HUES64 (cell line): ENCODE results near the gene CENATAC.
"Not testable (repeated sequence)": the region's sequence is repeated elsewhere in the genome, so short reads cannot be mapped to it uniquely, and the experiment has no call there.

ENCODE experiments used
- H3K27ac ChIP-seq: 2 replicates; pipeline ENCODE4 v1.7.0; 2013; ENCODE audit warnings: low read depth, low read length, inconsistent platforms
- H3K27me3 ChIP-seq: 2 replicates; pipeline ENCODE4 v1.6.1; 2013; ENCODE audit warnings: mild to moderate bottlenecking, low read length; ENCODE audit not compliant: insufficient read depth
- H3K36me3 ChIP-seq: 2 replicates; pipeline ENCODE4 v1.6.1; 2013; ENCODE audit warnings: mild to moderate bottlenecking, low read length; ENCODE audit not compliant: insufficient read depth
- H3K4me1 ChIP-seq: 2 replicates; pipeline ENCODE4 v1.6.1; 2013; ENCODE audit warnings: mild to moderate bottlenecking, low read length, moderate library complexity; ENCODE audit not compliant: insufficient read depth
- H3K4me3 ChIP-seq: 2 replicates; pipeline ENCODE4 v1.5.1; 2013; ENCODE audit warnings: mild to moderate bottlenecking, low read length, moderate library complexity
- H3K9ac ChIP-seq: 2 replicates; pipeline ENCODE4 v1.6.1; 2013; ENCODE audit warnings: mild to moderate bottlenecking, low read depth, low read length
- H3K9me3 ChIP-seq: 2 replicates; pipeline ENCODE4 v1.6.1; 2013; ENCODE audit warnings: low read depth, low read length; ENCODE audit not compliant: insufficient read depth
- WGBS: fragments of 150-250, 120-280 bp; methylation state at CpG from one replicate; pipeline ENCODE4 v1.1.7; 2013; ENCODE audit warnings: missing lambda C conversion rate; 5-methylcytosine and 5-hydroxymethylcytosine counted together

Gene CENATAC

DNA sequence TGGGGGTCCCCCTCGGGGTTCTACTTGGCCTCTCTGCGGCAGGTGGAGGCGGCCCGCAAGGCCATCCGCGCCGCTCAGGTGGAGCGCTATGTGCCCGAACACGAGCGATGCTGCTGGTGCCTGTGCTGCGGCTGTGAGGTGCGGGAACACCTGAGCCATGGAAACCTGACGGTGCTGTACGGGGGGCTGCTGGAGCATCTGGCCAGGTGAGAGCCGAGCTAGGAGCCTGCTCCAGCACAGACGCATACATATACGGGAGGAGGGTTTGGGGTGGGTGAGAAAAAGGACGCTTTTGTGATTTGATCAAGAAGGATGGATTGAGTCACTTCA, 415 bp downstream of the CENATAC start:
- H3K36me3 ChIP-seq: peaks cover 51% of the 10 kb centered on the region
- H3K27me3 ChIP-seq: no peaks in the 10 kb centered on the region
- peaks cover 6% of the 10 kb centered on the region for H3K4me1 ChIP-seq
- WGBS: under 1% methylated on average over 19 of the region's 19 CpGs
- peak overlapping the region; percentile 86 for H3K27ac ChIP-seq
- peak overlapping the region; percentile 90 for H3K9ac ChIP-seq
- no peaks in the 10 kb centered on the region for H3K9me3 ChIP-seq
- H3K4me3 ChIP-seq: peak overlapping the region; percentile 96

DNA sequence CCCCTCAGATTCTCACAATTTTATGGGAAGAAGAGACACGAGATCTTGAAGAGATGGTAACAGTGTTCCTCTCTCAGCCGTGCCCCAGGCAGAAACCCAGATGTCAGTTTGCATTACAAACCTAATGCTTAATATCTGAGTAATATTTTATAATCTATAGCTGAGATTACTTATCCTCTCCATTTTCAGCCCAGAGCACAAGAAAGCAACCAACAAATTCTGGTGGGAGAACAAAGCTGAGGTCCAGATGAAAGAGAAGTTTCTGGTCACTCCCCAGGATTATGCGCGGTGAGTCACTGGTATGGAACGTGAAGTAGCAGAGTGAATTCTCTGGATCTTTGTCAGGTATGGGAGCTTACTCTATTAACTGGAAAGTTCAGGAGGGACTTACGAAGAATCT, 884 bp downstream of the CENATAC start:
- H3K9ac ChIP-seq: peak overlapping the region; percentile 90
- H3K4me3 ChIP-seq: peak overlapping the region; percentile 96
- H3K27ac ChIP-seq: peak overlapping the region; percentile 86
- WGBS: 19% methylated on average over 4 of the region's 6 CpGs
- H3K9me3 ChIP-seq: no peaks in the 10 kb centered on the region
- H3K27me3 ChIP-seq: no peaks in the 10 kb centered on the region
- peaks cover 51% of the 10 kb centered on the region for H3K36me3 ChIP-seq
- peaks cover 6% of the 10 kb centered on the region for H3K4me1 ChIP-seq

DNA sequence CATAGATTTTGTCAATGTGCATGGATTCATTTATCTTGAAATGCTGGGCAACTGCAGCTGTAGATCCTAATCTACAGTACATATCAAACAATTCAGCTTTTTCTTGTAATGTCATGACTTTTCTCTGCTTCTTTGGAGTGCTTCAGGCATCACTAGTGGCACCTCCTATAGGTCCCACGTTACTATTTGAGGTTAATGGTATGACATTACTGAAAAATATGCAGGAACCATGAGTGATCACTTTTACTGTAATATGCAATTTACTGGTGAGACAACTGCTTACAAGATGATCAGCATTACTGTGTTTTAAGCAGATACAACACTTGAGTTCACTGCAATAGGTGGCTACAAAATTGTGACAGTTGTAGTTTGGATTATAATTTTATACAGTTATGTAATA, 3.0 kb downstream of the CENATAC start:
- Histone ChIP-seq H3K4me1 (peaks cover 6% of the 10 kb centered on the region), H3K27me3 (no peaks in the 10 kb centered on the region), H3K27ac (no peak overlapping the region), H3K9ac (no peak overlapping the region), H3K36me3 (peaks cover 65% of the 10 kb centered on the region), H3K4me3 (no peak overlapping the region), H3K9me3 (no peaks in the 10 kb centered on the region)
- WGBS: 91% methylated on average over 1 of the region's 1 CpG

DNA sequence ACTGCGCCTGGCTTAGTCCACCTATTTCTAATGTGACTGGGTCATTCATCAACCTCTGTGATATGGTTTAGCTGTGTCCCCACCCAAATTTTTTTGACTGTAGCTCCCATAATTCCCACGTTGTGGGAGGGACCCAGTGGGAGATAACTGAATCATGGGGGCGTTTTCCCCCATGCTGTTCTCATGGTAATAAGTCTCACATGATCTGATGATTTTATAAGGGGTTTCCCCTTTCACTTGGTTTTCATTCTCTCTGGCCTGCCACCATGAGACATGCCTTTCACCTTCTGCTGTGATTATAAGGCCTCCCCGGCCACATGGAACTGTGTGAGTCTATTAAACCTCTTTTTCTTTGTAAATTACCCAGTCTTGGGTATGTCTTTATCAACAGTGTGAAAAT, 8.7 kb downstream of the CENATAC start:
- Histone ChIP-seq H3K9me3 (no peaks in the 10 kb centered on the region), H3K4me1 (no peaks in the 10 kb centered on the region), H3K36me3 (peaks cover 86% of the 10 kb centered on the region), H3K27ac (no peak overlapping the region), H3K9ac (no peak overlapping the region), H3K27me3 (no peaks in the 10 kb centered on the region), H3K4me3 (no peak overlapping the region)
- 92% methylated on average over 3 of the region's 4 CpGs for WGBS

DNA sequence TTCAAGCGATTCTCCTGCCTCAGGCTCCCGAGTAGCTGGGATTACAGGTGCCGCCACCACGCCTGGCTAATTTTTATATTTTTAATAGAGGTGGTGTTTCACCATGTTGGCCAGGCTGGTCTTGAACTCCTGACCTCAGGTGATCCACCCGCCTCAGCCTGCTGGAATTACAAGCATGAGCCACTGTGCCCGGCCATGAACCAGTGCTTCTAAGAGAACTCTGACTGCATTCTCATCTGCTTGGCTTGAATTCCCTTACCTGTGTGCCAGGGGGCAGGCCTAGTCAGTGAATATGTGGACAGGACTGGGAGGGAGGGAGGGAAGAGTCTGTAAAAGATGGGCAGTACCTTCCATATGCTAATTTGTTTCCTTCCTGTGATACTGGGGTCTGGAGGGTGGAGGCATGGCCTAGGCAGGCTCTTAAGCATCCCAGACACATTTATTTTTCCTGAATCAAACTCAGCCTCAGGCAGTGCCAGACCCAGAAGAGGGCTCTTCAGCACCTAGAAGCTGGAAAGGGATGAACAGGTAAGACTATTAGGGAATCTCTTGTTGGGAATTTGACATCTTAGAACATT, 13.6 kb downstream of the CENATAC start:
- Histone ChIP-seq H3K27ac (no peak overlapping the region), H3K27me3 (no peaks in the 10 kb centered on the region), H3K4me3 (no peak overlapping the region), H3K9ac (no peak overlapping the region), H3K36me3 (peaks cover 94% of the 10 kb centered on the region), H3K9me3 (no peaks in the 10 kb centered on the region), H3K4me1 (peaks cover 1% of the 10 kb centered on the region; the same call in 1 of the 2 replicates)
- 95% methylated on average over 6 of the region's 6 CpGs for WGBS

DNA sequence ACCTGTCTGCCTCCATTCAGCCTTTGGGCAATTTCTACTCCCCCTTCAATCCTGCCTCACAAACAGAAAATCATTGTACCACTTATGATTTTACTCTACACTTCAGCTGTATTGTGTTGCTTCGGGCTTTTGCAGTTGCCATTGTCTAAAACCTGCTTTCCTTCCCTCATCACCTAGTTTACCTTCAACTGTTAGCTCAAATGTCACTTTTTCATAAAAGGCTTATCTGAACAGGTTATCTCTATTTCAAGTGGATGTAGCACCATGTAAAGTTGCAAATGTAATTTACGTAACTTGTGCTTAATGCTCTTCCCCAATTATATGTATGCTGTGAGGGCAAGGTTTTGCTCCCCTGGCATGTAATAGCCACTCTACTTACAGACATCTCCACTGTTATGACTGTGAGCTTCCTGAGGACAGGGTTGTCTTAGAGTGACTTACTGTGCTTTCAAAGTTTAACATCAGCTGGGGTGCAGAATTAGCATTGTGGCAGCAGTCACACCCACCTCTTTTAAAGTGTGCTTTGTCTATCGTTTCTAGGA, 14.8 kb downstream of the CENATAC start:
- Histone ChIP-seq H3K9ac (no peak overlapping the region), H3K36me3 (peaks cover 94% of the 10 kb centered on the region), H3K27me3 (no peaks in the 10 kb centered on the region), H3K4me3 (no peak overlapping the region), H3K27ac (no peak overlapping the region), H3K4me1 (peaks cover 7% of the 10 kb centered on the region; the same call in 1 of the 2 replicates), H3K9me3 (no peaks in the 10 kb centered on the region)
- WGBS: 91% methylated on average over 2 of the region's 3 CpGs

DNA sequence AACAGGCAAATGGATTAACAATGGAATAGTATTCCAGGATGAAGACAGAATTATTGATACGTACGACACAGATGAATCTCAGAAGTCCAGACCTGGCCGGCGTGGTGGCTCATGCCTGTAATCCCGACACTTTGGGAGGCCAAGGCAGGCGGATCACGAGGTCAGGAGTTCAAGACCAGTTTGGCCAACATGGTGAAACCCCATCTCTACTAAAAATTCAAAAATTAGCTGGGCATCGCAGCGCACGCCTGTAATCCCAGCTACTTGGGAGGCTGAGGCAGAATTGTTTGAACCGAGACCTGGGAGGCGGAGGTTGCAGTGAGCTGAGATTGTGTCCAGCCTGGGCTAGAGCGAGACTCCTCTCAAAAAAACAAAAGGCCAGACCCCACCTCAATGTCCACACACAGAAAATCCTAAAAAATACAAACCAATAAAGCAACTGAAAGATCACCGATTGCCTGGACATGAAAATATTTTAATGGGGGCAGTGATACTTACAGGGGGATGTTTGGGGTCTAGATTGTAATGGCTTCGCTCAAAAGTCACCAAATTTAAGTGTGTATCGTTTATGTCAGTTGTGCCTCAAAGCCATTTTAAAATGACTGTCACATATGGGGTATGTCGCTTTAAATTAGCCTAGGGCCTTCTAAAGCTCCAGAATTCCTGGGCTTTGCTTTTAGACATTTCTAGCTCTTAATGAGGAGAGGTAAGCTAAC, 16.4 kb downstream of the CENATAC start:
- peak overlapping the region; percentile 10; the same call in 1 of the 2 replicates for H3K27ac ChIP-seq
- no peaks in the 10 kb centered on the region for H3K9me3 ChIP-seq
- H3K4me1 ChIP-seq: peaks cover 7% of the 10 kb centered on the region; the same call in 1 of the 2 replicates
- peaks cover 80% of the 10 kb centered on the region for H3K36me3 ChIP-seq
- 92% methylated on average over 17 of the region's 17 CpGs for WGBS
- H3K27me3 ChIP-seq: no peaks in the 10 kb centered on the region
- H3K9ac ChIP-seq: no peak overlapping the region
- no peak overlapping the region for H3K4me3 ChIP-seq

GRCh38 chr11:119015054-119015611, 17.2 kb downstream of the CENATAC start:
- Histone ChIP-seq H3K9me3 (no peaks in the 10 kb centered on the region), H3K9ac (no peak overlapping the region), H3K36me3 (peaks cover 78% of the 10 kb centered on the region), H3K27me3 (no peaks in the 10 kb centered on the region), H3K27ac (peak overlapping the region; percentile 10; the same call in 1 of the 2 replicates), H3K4me1 (peaks cover 13% of the 10 kb centered on the region), H3K4me3 (no peak overlapping the region)
- WGBS: 82% methylated on average over 8 of the region's 8 CpGs

- Histone ChIP-seq H3K4me3 (peak overlapping the region; percentile 91), H3K9ac (peak overlapping the region; percentile 98; the same call in 1 of the 2 replicates), H3K27me3 (no peaks in the 10 kb centered on the region), H3K4me1 (peaks cover 15% of the 10 kb centered on the region), H3K36me3 (peaks cover 72% of the 10 kb centered on the region), H3K9me3 (no peaks in the 10 kb centered on the region), H3K27ac (peak overlapping the region; percentile 86; the same call in 1 of the 2 replicates)
- 93% methylated on average over 13 of the region's 14 CpGs for WGBS
Measured at GRCh38 chr11:119016216-119017009, 18.5 kb downstream of the CENATAC start.

DNA sequence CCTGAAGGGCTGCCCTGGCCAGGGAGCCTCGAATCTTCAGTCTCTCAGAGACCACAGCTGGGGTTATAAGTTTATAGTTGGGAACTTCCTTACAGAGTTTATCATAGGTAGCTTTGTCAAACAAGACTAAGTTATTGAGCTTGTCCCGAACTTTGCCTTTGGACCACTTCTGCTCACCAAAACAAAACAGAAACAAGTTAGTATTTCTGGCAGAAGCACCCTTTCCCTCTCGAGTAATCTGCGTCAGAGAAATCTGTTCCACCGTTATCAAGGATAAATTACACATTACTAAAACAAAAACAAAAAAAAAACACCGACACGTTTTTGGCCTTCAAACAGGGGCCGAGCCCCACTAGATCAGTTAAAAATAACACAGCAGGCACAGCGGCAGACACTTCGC, 19.4 kb downstream of the CENATAC start:
- peak overlapping the region; percentile 98 for H3K9ac ChIP-seq
- not testable (repeated sequence) for H3K9me3 ChIP-seq, H3K27me3 ChIP-seq
- 7% methylated on average over 9 of the region's 10 CpGs for WGBS
- peaks cover 15% of the 10 kb centered on the region for H3K4me1 ChIP-seq
- peak overlapping the region; percentile 91 for H3K4me3 ChIP-seq
- H3K36me3 ChIP-seq: peaks cover 71% of the 10 kb centered on the region
- H3K27ac ChIP-seq: peak overlapping the region; percentile 86
